K562 (cell line): Measurements from ENCODE around the gene MRFAP1. TPM values are rescaled to one million over a fixed set of nuclear protein-coding genes. Genes with fewer than 3 reads are reported as not detected.
A peak's percentile ranks its signal among the peaks of the same experiment; 100 is the strongest.

Experiments used
- ATAC-seq: fragments of 200-7000 bp; cut with Tn5 transposase; 3 replicates; pipeline ENCODE4 v1.9.1; 2020; ENCODE audit warnings: moderate library complexity
- BruUV-seq: library from RNA; stranded (reverse); fragments of 400-500 nt; replicated peaks from 2 replicates; lab custom pipeline; 2021; lab: Mats Ljungman, UMichigan
- CTCF ChIA-PET: fragments of 300-600 bp; formaldehyde crosslinking; extraction: SDS; loops from one replicate; lab custom pipeline; 2021; ENCODE audit warnings: low intra/inter-chr PET ratio; lab: Yijun Ruan, JAX
- POLR2A ChIA-PET: fragments of 300-600, 350-650 bp; sonication (Branson Sonifier 250); formaldehyde crosslinking; extraction: SDS; loops from one replicate; lab custom pipeline; 2021; ENCODE audit warnings: antibody characterized with exemption, inconsistent platforms; lab: Yijun Ruan, JAX
- DNase-seq, 4 experiments: peaks; one replicate each; pipeline versions ENCODE4 v3.0.0 to v3.0.0-alpha.2; 2011 to 2018; ENCODE audit warnings: low spot score in 3 of 4, mixed read lengths in 3 of 4; ENCODE audit errors: extremely low read depth in 1 of 4
- FAIRE-seq: peaks from 2 replicates; lab custom pipeline; 2011; peaks lifted over from hg19 to GRCh38; lab: Jason Lieb, UNC
- H2AFZ ChIP-seq: 2 replicates; pipeline ENCODE4 v1.6.0; 2011; ENCODE audit warnings: low read depth, low read length, control low read depth, inconsistent platforms
- H3K27ac ChIP-seq: fragments of 200-600 bp; 3 replicates; pipeline ENCODE4 v1.8.0; 2011; ENCODE audit warnings: low read depth, mild to moderate bottlenecking, control low read depth, inconsistent platforms, low read length, moderate library complexity, mixed read lengths; ENCODE audit errors: extremely low read depth
- H3K27me3 ChIP-seq, 2 experiments: fragments of 300-600 bp in 1 of 2; 2 replicates in 1 of 2; 3 replicates in 1 of 2; pipeline versions ENCODE4 v1.6.0 to v1.8.0; 2011; ENCODE audit warnings: inconsistent platforms in 2 of 2, low read length in 2 of 2, mild to moderate bottlenecking in 1 of 2, mixed read lengths in 1 of 2, moderate library complexity in 1 of 2; ENCODE audit not compliant: control insufficient read depth in 2 of 2, insufficient read depth in 2 of 2
- H3K36me3 ChIP-seq: fragments of 300-600 bp; 3 replicates; pipeline ENCODE4 v1.8.0; 2011; ENCODE audit warnings: mild to moderate bottlenecking, low read length, inconsistent platforms; ENCODE audit not compliant: control insufficient read depth, insufficient read depth
- H3K4me1 ChIP-seq, 2 experiments: fragments of 200-600 bp in 1 of 2; replicated peaks in 1 of 2; 2 replicates in 1 of 2; 3 replicates in 1 of 2; pipeline versions ENCODE4 v1.5.1 to v1.8.0; 2011; ENCODE audit warnings: inconsistent platforms in 2 of 2, low read length in 2 of 2, mild to moderate bottlenecking in 1 of 2, mixed read lengths in 1 of 2, moderate library complexity in 1 of 2; ENCODE audit not compliant: control insufficient read depth in 2 of 2, insufficient read depth in 2 of 2
- H3K4me2 ChIP-seq: 2 replicates; pipeline ENCODE4 v1.6.1; 2011; ENCODE audit warnings: low read length, control low read depth, inconsistent platforms, mixed read lengths; ENCODE audit not compliant: insufficient read depth
- H3K4me3 ChIP-seq: fragments of 200-600 bp; sonication (generic), shearing (Covaris generic); 2 replicates; pipeline ENCODE4 v1.5.1; 2016; ENCODE audit warnings: control low read depth, inconsistent platforms
- H3K79me2 ChIP-seq: fragments of 200-600 bp; 3 replicates; pipeline ENCODE4 v1.8.0; 2011; ENCODE audit warnings: low read length, inconsistent platforms; ENCODE audit not compliant: control insufficient read depth, insufficient read depth
- H3K9ac ChIP-seq, 2 experiments: 2 replicates each; pipeline versions ENCODE4 v1.6.0 to v1.6.1; 2011; ENCODE audit warnings: low read depth in 2 of 2, low read length in 2 of 2, control low read depth in 1 of 2, inconsistent platforms in 1 of 2, mild to moderate bottlenecking in 1 of 2, mixed read lengths in 1 of 2; ENCODE audit not compliant: insufficient read depth in 1 of 2
- H3K9me1 ChIP-seq: one replicate; pipeline ENCODE4 v1.6.0; 2011; ENCODE audit warnings: inconsistent platforms, mild to moderate bottlenecking, low read length, moderate library complexity; ENCODE audit not compliant: control insufficient read depth, insufficient read depth
- H3K9me3 ChIP-seq: replicated peaks from 2 replicates; pipeline ENCODE4 v1.5.1; 2011; ENCODE audit warnings: low read depth, low read length, inconsistent platforms; ENCODE audit not compliant: control insufficient read depth, insufficient read depth
- H4K20me1 ChIP-seq: replicated peaks from 2 replicates; pipeline ENCODE4 v1.6.1; 2011; ENCODE audit warnings: low read length, inconsistent platforms, mixed read lengths; ENCODE audit not compliant: control insufficient read depth, insufficient read depth
- BMI1 ChIP-seq: fragments of 150-350 bp; IDR thresholded peaks from 2 replicates; pipeline ENCODE4 v1.6.1; 2014; ENCODE audit warnings: low read length
- BRD9 ChIP-seq: fragments of 450-650 bp; IDR thresholded peaks from 2 replicates; pipeline ENCODE4 v1.6.1; 2018; ENCODE audit warnings: low read depth; ENCODE audit not compliant: partially characterized antibody
- CBFA2T2 ChIP-seq: fragments of 450-650 bp; conservative IDR thresholded peaks from 2 replicates; pipeline ENCODE4 v1.6.1; 2017; ENCODE audit warnings: mild to moderate bottlenecking
- DPF2 ChIP-seq: fragments of 450-650 bp; IDR thresholded peaks from 2 replicates; pipeline ENCODE4 v1.6.1; 2016
- HDAC6 ChIP-seq: IDR thresholded peaks from 2 replicates; pipeline ENCODE4 v1.6.1; 2012; ENCODE audit warnings: low read depth, mild to moderate bottlenecking, control low read depth, inconsistent platforms, low read length, moderate library complexity
- IRF1 ChIP-seq: sonication (generic); formaldehyde crosslinking; IDR thresholded peaks from 2 replicates; pipeline ENCODE4 v1.8.0; 2022; ENCODE audit warnings: missing genetic modification reagents, mild to moderate bottlenecking, borderline replicate concordance
- IRF9 ChIP-seq: fragments of 450-650 bp; IDR thresholded peaks from 2 replicates; pipeline ENCODE4 v1.6.1; 2016; ENCODE audit warnings: missing biosample characterization, missing genetic modification characterization
- JUNB ChIP-seq: fragments of 450-650 bp; formaldehyde crosslinking; conservative IDR thresholded peaks from 2 replicates; pipeline ENCODE4 v1.4.0; 2020; ENCODE audit warnings: mild to moderate bottlenecking
- NEUROD1 ChIP-seq: fragments of 150-350 bp; IDR thresholded peaks from 2 replicates; pipeline ENCODE4 v1.6.1; 2014; ENCODE audit warnings: borderline replicate concordance, low read length, low read depth; ENCODE audit not compliant: partially characterized antibody
- RBM25 ChIP-seq: fragments of 200-400 bp; formaldehyde crosslinking; IDR thresholded peaks from 2 replicates; pipeline ENCODE4 v1.6.1; 2018; ENCODE audit warnings: low read length, low read depth, moderate library complexity; ENCODE audit not compliant: severe bottlenecking
- TFAP4 ChIP-seq: sonication (generic); formaldehyde crosslinking; IDR thresholded peaks from 2 replicates; pipeline ENCODE4 v1.8.0; 2022; ENCODE audit warnings: missing genetic modification reagents, mild to moderate bottlenecking, moderate library complexity, borderline replicate concordance
- ZBTB17 ChIP-seq: fragments of 450-650 bp; formaldehyde crosslinking; IDR thresholded peaks from 2 replicates; pipeline ENCODE4 v1.4.0; 2020; ENCODE audit warnings: mild to moderate bottlenecking
- ZBTB5 ChIP-seq: fragments of 450-650 bp; IDR thresholded peaks from 2 replicates; pipeline ENCODE4 v1.6.1; 2017; ENCODE audit warnings: antibody characterized with exemption
- ZNF717 ChIP-seq: fragments of 250-450 bp; sonication (Bioruptor Pico); IDR thresholded peaks from 2 replicates; pipeline ENCODE4 v1.5.0; 2021
- WGBS: fragments of 100-300 bp; shearing (Covaris generic); methylation state at CpG from one replicate; pipeline ENCODE4 v1.1.6; 2016; ENCODE audit warnings: low coverage, mixed read lengths; ENCODE audit not compliant: insufficient coverage; ENCODE audit errors: missing lambda C conversion rate; 5-methylcytosine and 5-hydroxymethylcytosine counted together
- in situ Hi-C: fragments of 300-500 bp; cut with MboI; formaldehyde crosslinking; loops from 4 replicates; pipeline ENCODE4 v1.15.0; 2018; ENCODE audit warnings: inconsistent platforms, mixed read lengths
- intact Hi-C: fragments of 100-400 bp; cut with micrococcal nuclease; formaldehyde crosslinking; loops from 2 replicates; pipeline ENCODE4 v1.14.2; 2022
- polyA plus RNA-seq, 8 experiments: library from polyadenylated mRNA; depleted of rRNA in 4 of 8; stranded (reverse) in 5 of 8; unstranded in 3 of 8; fragments of >200 nt; fragmentation: Nextera tagmentation in 2 of 8; fragmentation: Illumina TruSeq in 1 of 8; extraction: Ambion mirVana in 2 of 8; extraction: Trizol in 1 of 8; gene quantifications; 2 replicates each; pipeline versions ENCODE4 v1.2.1 to v1.2.3, GENCODE V29; 2011 to 2014; ENCODE audit warnings: inconsistent platforms in 1 of 8, missing spikeins in 1 of 8
- total RNA-seq, 7 experiments: library from RNA; depleted of rRNA in 6 of 7; stranded (reverse); fragments of >200 nt in 6 of 7; fragmentation: Illumina TruSeq in 2 of 7; extraction: Trizol in 2 of 7; gene quantifications; 2 replicates each; pipeline versions ENCODE4 v1.2.1 to v1.2.3, GENCODE V29; 2011 to 2021; ENCODE audit warnings: low replicate concordance in 1 of 7

Gene MRFAP1
- total and polyA plus RNA-seq, 9 of the 15 experiments (the other 6 are each of a cell fraction or from before 2014, with no cell fraction given): 46.0 to 270 (median 151) TPM

GRCh38 chr4:6591781-6592180 is 48.7 kb upstream of the MRFAP1 start (continued):
- TF ChIP-seq IRF9 (tag) (no peak), RBM25 (peak; percentile 41), TFAP4 (0 out of 2 replicates have a peak, but pooled peaks have one; percentile 61)

GRCh38 chr4:6592804-6593563 is 47.5 kb upstream of the MRFAP1 start:
- Histone ChIP-seq H2AFZ (no peak overlapping the region), H3K4me1 (peaks cover 10 to 40% of the 10 kb centered on the region in 2 experiments; a peak in 4 of 5 replicates), H3K79me2 (no peaks in the 10 kb centered on the region), H3K4me3 (no peak overlapping the region), H3K9ac (0 out of 4 replicates have a peak overlapping the region, but pooled peaks of 1 of the 2 experiments have one; percentile 38), H3K36me3 (no peaks in the 10 kb centered on the region; the same call in 2 of the 3 replicates), H3K9me1 (no peaks in the 10 kb centered on the region), H3K27me3 (no peaks in the 10 kb centered on the region), H3K27ac (no peak overlapping the region), H3K9me3 (no peaks in the 10 kb centered on the region), H3K4me2 (no peak overlapping the region), H4K20me1 (peaks cover 6% of the 10 kb centered on the region; the same call in 1 of the 2 replicates)
- ChIA-PET POLR2A (interaction anchor here (0.8 to 1.7 kb wide), 2 partner anchors 81 to 125 kb away, joined by 3 to 8 read pairs; a partner anchor contains a TSS), CTCF (no interaction called here)
- DNase-seq (no peak), FAIRE-seq (no peak), ATAC-seq (no peak)
- in situ Hi-C loops (no loop called here), intact Hi-C loops (loop anchor here (5.0 kb wide), 1 partner anchor 84 kb away; no protein-coding TSS in a partner anchor)
- WGBS: 67% methylated on average over 16 of the region's 16 CpGs
- no TSS peak for BruUV-seq
- TF ChIP-seq ZBTB17 (CRISPR knock-in tag) (no peak), ZBTB5 (no peak), BMI1 (no peak), IRF1 (CRISPR knock-in tag) (no peak), HDAC6 (no peak), BRD9 (no peak), DPF2 (no peak), ZNF717 (no peak), CBFA2T2 (no peak), JUNB (CRISPR knock-in tag) (no peak), NEUROD1 (no peak)
